GM12875 (cell line): ENCODE measurements around the gene LRRC28.

Experiments used
- H3K4me3 ChIP-seq: one replicate; pipeline ENCODE4 v1.5.1; 2011; ENCODE audit warnings: low read depth, low read length, control low read depth
- TF ChIP-seq, protein P1 (sequence below): IDR thresholded peaks from 2 replicates; pipeline ENCODE4 v1.5.1; 2011; ENCODE audit warnings: low read depth, mild to moderate bottlenecking, control low read depth, inconsistent platforms, low read length, moderate library complexity, borderline replicate concordance; ENCODE audit not compliant: insufficient read depth

LRRC28 gene

DNA sequence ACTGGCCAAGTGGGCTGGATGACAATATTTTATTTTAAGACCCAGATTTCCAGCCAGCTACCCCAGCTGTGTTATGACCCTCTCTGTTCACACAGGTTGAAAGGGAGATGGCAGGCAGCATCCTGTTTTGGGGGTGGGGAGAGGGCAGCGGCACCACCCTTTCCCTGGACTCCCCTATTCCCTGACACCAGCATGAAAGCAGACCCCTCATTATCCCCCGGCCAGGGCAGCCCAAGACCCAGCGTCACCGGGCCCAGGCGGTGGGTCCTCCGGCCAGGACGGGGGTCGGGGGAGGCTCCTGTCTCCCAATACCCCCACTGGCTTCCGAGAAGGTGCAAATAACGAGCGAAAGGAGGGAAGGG is 186.9 kb downstream of the LRRC28 start:
- no peak overlapping the region for H3K4me3 ChIP-seq
- TF ChIP-seq, protein P1, sequence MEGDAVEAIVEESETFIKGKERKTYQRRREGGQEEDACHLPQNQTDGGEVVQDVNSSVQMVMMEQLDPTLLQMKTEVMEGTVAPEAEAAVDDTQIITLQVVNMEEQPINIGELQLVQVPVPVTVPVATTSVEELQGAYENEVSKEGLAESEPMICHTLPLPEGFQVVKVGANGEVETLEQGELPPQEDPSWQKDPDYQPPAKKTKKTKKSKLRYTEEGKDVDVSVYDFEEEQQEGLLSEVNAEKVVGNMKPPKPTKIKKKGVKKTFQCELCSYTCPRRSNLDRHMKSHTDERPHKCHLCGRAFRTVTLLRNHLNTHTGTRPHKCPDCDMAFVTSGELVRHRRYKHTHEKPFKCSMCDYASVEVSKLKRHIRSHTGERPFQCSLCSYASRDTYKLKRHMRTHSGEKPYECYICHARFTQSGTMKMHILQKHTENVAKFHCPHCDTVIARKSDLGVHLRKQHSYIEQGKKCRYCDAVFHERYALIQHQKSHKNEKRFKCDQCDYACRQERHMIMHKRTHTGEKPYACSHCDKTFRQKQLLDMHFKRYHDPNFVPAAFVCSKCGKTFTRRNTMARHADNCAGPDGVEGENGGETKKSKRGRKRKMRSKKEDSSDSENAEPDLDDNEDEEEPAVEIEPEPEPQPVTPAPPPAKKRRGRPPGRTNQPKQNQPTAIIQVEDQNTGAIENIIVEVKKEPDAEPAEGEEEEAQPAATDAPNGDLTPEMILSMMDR, result no peak

DNA sequence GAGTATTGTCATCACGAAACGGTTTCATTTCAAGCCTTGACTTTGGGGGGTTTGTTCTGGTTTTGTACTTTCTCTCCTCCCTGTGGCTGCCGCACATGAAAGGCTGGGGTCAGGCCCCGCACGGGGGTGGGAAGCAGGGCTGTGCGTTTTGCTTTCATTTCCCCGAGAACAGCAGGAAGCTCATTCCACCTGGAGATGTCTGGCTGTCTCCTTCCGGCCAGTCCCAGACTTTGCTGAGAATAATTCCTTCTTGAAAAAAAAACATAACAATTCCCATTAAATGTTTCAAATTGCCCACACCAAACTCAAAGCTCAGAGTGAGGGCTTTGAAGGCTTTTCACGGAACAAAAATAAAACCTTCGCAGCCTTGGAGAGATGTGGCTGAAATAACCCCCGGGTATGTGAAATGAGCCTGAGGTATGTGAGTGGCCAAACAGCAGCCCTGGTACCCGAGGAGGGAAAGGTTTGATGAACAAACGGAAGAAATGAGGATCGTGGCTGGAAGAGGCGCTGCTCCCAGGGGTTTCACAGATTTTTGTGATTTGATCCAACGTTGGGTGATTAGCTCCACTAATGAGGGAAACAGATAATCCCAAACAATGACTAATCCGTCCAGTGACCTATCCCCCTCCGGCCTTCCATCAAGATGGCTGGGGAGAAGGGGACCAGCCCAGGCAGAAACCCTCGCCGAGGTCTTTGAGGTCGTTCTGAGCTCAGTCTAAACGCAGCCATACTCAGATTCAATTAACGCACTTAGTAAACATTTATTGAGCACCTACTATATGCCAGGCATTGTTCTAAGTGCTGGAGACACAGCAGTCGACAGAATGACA is 187.6 kb downstream of the LRRC28 start:
- H3K4me3 ChIP-seq, result no peak overlapping the region
- TF ChIP-seq, protein P1, result no peak

- H3K4me3 ChIP-seq, result no peak overlapping the region
- TF ChIP-seq, protein P1, result no peak
Observed at GRCh38 chr15:99439524-99439835, 188.2 kb downstream of the LRRC28 start.

GRCh38 chr15:99440029-99440428 is 188.7 kb downstream of the LRRC28 start:
- no peak overlapping the region for H3K4me3 ChIP-seq
- TF ChIP-seq, protein P1, result no peak
